Vagina (tissue), 2 donors: ENCODE data around the gene MYO10.

ENCODE experiments used
- POLR2A ChIP-seq, 2 donors: fragments of 450-650 bp; IDR thresholded peaks; one replicate each; pipeline ENCODE4 v1.6.1; 2017; ENCODE audit warnings: antibody characterized with exemption in 2 of 2, mild to moderate bottlenecking in 2 of 2, moderate library complexity in 2 of 2
- TF ChIP-seq, protein P1 (sequence below), 3 experiments: fragments of 450-650 bp in 2 of 3; fragments of 200-600 bp in 1 of 3; sonication (generic) in 1 of 3; IDR thresholded peaks; one replicate each; pipeline ENCODE4 v1.5.1; 2017 to 2019; ENCODE audit warnings: antibody characterized with exemption in 3 of 3, mild to moderate bottlenecking in 2 of 3, moderate library complexity in 2 of 3

DNA sequence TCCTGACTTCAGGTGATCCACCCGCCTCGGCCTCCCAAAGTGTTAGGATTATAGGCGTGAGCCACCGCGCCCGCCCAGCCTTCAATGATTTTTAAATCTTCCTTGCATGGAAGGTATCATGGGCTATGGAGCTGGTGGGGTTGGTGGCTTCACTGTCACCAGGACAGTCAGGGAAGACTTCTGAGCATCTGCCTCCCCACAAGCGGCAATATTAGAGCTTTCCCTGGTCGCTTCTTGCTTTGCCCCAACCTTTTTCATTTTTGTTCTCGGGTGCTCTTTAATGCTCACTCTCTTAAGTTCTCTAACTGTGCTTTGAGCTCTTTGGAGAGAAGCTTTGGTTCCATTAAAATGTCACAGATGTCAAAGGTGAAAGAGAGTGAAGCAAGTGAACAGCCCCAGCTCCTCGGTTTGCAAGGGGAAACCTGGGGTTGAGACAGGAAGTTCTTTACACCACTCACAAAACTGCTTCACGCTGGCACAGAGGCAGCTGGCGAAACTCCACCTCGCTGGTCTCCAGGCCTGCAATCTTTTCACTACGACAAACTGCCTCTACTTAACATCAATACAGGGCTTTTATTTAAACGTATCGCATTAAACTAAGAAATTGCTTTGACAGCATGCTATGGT is 176.8 kb downstream of the MYO10 start:
- no peak for TF ChIP-seq POLR2A (IDR thresholded peaks at IDR 0.05)
- TF ChIP-seq, protein P1, sequence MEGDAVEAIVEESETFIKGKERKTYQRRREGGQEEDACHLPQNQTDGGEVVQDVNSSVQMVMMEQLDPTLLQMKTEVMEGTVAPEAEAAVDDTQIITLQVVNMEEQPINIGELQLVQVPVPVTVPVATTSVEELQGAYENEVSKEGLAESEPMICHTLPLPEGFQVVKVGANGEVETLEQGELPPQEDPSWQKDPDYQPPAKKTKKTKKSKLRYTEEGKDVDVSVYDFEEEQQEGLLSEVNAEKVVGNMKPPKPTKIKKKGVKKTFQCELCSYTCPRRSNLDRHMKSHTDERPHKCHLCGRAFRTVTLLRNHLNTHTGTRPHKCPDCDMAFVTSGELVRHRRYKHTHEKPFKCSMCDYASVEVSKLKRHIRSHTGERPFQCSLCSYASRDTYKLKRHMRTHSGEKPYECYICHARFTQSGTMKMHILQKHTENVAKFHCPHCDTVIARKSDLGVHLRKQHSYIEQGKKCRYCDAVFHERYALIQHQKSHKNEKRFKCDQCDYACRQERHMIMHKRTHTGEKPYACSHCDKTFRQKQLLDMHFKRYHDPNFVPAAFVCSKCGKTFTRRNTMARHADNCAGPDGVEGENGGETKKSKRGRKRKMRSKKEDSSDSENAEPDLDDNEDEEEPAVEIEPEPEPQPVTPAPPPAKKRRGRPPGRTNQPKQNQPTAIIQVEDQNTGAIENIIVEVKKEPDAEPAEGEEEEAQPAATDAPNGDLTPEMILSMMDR (IDR thresholded peaks at IDR 0.05) = no peak
